ENCODE data around the gene NDST1.

DNA sequence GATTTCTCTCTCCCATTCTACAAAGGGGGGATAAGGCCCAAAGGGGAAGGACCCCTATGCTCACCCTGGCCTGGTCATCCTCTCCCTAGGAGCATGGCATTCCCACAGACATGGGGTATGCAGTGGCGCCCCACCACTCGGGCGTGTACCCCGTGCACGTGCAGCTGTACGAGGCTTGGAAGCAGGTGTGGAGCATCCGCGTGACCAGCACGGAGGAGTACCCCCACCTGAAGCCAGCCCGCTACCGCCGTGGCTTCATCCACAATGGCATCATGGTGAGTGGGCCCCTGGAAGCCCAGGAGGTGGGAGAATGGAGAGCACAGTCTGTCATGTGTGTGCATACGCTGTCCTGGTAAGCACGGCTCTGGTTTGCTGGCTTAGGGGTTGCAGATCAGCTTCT is 27.7 kb downstream of the NDST1 start:
- TF ChIP-seq, protein P1, sequence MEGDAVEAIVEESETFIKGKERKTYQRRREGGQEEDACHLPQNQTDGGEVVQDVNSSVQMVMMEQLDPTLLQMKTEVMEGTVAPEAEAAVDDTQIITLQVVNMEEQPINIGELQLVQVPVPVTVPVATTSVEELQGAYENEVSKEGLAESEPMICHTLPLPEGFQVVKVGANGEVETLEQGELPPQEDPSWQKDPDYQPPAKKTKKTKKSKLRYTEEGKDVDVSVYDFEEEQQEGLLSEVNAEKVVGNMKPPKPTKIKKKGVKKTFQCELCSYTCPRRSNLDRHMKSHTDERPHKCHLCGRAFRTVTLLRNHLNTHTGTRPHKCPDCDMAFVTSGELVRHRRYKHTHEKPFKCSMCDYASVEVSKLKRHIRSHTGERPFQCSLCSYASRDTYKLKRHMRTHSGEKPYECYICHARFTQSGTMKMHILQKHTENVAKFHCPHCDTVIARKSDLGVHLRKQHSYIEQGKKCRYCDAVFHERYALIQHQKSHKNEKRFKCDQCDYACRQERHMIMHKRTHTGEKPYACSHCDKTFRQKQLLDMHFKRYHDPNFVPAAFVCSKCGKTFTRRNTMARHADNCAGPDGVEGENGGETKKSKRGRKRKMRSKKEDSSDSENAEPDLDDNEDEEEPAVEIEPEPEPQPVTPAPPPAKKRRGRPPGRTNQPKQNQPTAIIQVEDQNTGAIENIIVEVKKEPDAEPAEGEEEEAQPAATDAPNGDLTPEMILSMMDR (IDR thresholded peaks at IDR 0.05) = no peak
- TF ChIP-seq POLR2A (IDR thresholded peaks at IDR 0.05) = no peak
